GM19099 (cell line): Measurements from ENCODE around the gene CGNL1.

Experiments used
- POLR2A ChIP-seq: IDR thresholded peaks from 3 replicates; pipeline ENCODE4 v1.6.1; 2011; ENCODE audit warnings: low read depth; ENCODE audit not compliant: insufficient read length; ENCODE audit errors: extremely low read depth

Gene CGNL1

DNA sequence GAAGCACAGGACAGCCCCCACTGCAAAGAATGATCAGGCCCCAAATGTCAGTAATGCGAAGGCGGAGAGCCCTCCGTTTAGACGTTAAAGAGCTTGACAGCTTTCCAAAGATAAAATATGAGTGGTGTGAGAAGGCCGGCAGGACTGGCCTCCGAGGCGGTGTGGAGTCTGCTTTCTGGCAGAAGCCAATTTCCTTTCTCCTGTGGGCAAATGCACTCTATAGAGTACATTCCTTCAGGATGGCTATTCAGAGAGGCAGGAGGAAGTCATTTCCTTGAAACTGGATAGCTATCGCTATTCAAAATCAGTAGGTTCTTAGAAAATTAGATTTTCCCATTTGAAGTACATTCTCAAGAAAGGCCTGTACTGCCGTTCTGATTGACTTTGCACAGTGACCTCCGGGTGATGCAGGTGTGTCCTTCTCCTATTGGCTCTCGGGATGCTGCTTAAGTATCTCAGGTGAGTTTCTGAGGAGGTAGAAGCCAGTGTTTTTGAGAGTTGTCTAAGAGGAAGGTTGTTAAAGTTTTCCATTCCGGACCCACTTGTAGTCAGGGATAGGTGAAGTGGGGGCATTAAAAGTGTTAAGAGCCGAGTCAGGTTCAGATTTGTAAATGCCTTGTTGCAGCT, 142.6 kb downstream of the CGNL1 start:
- no peak for TF ChIP-seq POLR2A

DNA sequence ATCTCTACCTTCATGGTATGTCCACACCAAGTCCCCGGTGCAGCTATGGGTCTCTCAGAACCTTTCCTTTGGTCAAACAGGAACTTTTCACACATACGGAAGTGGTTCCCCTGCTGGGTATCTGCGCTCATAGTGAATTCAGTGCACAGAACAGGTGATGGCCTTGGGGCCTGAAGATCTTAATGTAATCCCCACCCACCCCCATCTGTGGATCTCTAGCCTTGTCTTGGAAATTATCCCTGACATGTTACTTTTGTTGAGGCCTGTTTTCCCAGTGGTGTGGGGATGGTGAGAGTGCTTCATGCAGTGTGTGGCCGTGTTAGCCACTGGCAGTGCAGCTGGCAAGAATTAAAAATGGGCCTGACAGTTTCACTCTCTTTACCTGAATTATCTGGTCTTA, 143.5 kb downstream of the CGNL1 start:
- no peak for TF ChIP-seq POLR2A

DNA sequence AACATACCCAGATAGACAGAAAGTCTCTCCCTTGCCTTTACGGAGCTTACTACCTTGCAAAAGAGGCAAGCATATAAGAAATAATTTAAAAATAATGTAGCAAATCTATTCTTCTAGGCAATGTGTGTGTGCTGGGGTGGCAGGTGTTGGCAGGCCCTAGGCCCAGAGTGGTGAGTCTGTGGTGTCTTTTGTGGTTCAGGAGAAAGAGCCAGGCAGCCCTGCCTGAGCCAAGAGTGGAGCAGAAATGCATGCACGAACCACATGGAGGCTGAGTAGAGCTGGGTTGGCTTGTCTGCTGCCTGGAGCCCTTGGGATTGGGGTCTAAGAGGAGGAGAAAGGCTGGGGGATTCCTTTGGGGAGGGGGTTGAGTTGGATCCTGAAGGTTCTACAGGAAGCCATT, 145.2 kb downstream of the CGNL1 start:
- TF ChIP-seq POLR2A: no peak

DNA sequence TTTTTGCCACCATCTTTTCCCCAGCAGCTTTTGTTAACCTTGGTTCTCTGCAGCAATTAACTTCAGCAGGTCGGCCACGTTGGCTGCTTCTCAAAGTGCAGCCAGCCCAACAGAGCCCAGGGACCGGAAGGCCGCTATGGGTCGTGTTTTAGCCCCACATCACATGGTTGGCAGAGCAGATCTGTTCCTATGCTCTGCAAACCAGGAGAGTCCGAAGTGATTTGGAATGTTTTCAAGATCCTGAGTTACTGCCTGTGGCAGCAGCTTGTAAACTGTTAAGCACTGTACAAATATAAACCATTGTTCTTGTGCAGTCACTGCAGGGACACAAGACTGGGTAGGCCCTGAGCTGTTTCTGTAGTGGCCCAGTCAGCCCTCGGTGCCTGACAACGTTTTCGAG, 145.8 kb downstream of the CGNL1 start:
- no peak for TF ChIP-seq POLR2A

DNA sequence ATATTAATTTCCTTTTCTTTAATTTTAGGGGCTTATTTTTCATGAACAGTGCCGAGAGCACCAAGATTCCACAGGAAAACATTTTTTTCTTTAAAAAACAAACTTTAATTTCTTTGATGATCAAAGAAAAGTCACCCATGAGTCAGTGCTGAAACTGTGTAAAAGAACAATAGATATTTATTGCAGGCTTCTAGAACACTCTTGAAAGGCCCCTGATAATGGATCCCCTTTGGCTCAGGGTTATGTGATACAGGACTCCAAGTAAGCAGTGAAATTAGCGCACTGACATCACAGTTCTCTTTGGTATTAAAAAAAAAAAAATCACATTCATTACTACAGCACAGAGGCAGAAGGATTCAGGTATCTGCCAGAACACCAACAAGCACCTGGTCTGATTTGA, 149.3 kb downstream of the CGNL1 start:
- TF ChIP-seq POLR2A: no peak

DNA sequence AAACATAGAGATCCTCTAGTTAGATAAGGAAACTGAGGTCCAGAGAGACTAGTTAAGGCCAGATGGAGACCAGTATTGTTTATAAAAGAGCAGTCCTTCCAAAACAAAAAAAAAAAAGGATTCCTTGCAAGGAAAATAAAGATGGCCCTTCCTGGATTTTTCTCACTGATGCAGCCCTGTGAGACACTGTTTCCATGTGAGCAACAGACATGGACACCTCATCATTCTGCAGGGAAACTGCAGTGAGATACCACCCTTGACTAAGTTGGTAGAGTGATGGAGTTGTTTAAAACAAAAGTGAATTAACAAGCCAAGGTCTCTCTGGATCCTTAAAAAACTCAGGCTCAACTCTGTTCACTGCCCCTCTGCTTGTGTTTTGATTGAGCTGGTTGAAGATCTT, 149.8 kb downstream of the CGNL1 start:
- TF ChIP-seq POLR2A: no peak

DNA sequence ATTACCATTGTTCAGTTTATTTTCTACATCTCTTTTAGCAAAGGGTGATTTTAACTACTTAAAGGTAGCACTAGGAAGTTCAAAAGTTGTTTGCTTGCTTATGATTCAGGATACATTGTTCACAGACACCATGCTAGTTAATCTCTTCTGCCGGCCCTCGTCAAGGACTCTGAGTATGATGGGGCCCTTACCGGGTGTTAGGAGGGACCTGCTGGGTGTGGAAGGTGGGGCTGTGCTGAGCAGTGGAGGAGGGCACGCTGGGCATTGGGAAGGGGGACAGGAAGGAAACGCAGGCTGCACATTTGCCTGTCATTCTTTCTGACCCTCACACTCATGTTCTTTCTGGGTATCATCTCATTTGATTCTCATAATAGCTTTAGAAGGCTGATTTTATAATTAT, 150.3 kb downstream of the CGNL1 start:
- TF ChIP-seq POLR2A: no peak

DNA sequence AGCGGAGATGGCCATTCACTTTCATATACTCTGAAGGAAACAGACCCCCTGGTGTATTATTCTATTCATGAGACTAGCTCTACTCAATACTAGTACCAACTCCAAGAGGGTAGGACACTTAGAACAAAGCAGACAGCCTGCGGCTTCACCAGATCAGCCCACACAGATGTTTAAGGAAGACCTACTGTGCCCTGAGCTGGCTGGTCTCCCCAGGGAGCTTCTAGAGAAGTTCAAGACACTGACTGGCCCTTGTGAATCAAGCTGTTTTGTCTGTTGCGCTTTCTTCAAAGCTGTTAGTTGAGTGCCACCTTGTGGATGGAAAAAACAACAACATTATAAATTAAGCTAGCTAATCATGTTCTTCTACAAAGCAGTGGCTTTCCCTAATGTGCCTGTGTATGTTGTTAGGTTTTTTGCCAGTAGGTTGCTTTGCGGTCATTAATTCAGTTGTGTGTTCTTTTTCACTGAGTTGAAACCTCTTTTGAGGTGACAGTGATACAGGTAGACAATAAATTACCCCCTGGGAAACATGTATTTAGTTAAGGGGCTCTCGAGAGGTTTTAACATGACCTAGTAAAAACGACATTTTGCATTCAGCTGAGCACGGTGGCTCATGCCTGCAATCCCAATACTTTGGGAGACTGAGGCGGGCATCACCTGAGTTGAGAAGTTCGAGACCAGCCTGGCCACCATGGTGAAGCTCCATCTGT, 151.2 kb downstream of the CGNL1 start:
- no peak for TF ChIP-seq POLR2A

DNA sequence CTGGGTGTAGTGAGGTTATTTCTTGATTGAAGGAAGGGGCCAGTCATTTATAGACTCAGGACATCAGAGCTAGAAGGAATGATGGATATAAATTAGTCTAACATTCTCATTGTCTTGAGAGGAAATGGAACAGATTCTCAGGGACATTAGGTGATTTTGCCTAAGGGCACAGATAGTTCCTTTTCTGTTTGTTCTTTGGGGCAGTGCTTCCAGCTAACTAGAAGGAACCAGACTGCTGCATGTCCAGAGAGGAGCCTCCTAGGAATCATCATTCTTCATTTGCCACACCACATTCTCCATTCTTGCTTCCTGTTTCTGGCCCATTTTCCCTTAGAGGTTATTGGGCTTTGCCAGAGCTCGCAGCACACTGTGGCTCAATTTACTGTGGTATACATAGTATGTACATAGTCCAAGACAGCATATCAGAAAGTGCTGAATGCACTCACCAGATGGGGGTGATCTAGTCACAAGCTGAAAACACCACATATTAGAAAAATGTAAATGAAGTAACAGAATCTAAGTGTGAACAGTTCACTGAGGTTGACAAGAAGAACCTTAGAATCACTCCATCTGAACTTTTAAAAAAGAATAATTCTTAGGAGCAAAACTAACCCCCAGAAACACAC, 152.7 kb downstream of the CGNL1 start:
- no peak for TF ChIP-seq POLR2A

DNA sequence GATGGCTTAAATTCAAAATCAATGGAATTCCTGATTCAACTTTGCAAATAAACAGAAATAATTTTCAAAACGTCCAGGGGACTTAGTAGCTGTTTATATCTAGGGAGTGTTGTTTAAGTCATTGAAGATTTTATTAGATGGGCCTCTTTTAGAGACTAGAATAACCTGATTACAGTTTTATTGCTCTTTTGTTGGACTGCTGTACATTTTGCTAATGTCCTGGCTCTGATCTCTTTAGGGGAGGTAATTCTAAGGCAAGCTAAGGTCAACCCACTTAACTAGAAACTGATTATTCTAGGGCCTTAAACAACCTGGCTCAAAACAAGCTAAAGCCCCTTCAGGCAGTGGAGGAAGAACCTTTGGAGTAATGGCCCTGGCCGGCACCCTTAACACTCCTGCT, 153.4 kb downstream of the CGNL1 start:
- no peak for TF ChIP-seq POLR2A

DNA sequence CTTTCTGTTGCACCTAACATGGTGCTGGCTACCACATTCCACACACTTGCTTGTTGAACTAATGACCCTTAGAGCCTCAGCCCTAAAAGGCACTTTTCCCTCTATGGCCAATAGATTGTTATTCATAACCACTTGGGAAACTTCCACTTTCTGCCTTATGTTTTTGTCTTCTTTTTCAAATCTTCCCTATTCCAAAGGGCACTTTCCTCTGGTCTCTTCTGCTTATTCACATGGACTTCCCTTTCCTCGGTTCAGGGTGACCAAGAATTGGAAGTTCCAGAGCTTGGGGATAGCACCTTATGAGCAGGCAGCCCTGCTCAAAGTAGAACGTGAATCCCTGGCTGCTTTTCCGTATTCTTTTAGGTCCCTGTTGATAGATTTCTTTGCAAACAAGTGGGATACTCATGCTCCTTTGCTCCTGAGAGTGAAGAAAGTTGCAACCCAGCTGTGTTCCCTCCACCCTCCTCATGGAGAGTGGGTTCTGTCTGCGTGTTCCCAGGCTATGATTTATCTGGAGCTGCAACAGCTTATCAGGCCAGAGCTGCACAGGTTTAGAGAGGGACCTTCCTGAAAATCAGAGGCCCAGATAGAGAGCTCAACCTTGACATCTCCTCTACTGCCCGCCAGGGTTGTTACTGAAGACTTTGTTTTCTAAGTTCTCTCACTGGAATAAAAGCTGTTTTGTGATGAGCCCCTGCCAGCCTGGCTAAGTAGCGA, 156.6 kb downstream of the CGNL1 start:
- no peak for TF ChIP-seq POLR2A

DNA sequence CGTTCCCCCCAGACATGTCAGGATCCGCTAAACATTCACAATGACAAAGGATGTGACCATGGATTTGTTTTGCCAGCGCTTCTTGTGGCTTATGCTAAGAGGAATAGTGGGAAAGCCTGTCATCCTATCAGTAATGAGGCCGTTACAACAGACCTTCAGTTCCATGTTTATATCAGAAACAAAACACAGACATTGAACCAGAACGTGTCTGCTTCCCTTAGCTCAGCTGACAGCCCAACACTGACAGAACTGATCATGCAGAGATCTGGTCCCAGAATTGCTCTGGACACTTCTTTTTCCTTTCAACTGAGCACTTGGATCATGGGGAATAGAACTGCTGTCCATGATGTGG, 157.1 kb downstream of the CGNL1 start:
- no peak for TF ChIP-seq POLR2A

DNA sequence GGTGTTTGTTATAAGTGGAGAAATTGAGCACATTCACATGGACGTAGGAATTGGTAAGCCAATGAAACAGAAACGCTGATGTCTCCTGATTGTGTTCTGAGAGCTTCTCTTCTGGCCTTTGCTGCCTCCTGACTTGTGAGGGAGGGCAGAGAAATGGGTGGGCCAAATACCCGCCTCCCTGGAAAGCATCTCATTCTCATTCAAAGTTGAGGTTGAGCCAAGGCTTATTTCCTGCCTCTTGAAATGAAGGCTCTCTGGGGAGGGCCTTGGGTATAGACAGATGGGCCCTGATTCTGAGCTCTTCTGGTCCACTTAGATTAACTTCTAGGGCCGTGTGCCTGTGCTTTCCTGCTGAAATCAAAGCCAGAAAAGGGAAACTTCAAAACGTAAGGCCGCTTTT, 158.0 kb downstream of the CGNL1 start:
- TF ChIP-seq POLR2A: no peak

DNA sequence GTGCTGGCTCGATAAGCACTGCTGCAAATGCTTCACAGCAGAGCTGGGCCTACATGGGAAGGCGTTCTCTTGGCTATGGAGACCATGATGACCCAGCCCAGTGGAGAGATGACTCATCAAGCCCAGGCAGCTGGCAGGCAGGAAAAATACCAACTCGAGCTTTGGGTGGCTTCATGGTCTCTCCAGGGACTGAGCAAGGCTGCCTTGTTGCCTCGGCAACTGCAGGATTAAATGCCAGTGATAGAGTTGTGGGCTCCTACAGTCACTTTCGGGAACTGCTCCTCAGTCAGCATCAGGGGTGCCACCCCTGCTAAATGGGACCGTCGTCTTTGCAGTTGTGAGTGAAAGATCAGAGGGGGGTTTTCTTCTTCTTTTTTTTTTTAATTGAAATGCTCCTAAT, 160.8 kb downstream of the CGNL1 start:
- no peak for TF ChIP-seq POLR2A

DNA sequence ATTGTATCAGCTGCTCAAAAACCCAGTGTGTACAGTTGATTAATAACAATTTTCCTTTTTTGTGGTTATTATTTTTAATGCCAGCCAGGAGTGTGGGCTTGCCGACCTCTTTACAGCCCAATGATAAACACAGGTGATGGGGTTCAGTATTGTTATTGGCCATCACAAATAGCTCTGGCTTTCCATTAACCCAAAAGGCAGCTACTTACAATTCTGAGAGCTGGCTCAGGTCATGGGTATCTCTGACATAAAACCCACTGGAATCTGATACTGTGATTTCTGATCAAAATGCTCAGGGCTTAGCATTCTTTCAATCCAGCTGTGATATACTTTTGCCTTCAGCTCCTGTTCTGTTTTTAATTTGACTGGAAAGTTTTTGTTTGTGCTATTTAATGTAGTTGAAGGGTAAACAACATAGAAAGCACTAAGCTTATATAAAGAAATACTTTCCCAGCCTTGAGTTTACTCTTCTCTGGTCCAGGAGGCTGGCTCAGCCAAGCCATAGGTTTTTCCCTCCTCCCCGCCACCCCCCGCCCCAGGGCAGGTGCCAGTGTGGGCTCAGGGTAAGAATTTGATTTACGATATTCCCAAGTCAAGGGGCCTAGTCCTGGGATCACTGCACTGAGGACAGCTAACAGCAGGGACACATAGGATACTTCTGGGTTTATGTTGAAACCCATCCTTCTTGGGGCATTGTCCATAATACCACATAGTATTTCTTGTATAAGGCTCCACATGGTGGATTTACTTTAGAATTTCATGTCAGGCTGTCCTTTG, 161.4 kb downstream of the CGNL1 start:
- no peak for TF ChIP-seq POLR2A
